Liver (tissue), 9 donors: ENCODE results near the gene DOCK1. TPM values are rescaled to one million over a fixed set of nuclear protein-coding genes. Genes with fewer than 3 reads are reported as not detected.

Experiments used
- DNase-seq: peaks from one replicate; pipeline ENCODE4 v3.0.0-alpha.2; 2017; ENCODE audit warnings: low spot score
- H3K27ac ChIP-seq, 2 donors: one replicate each; pipeline ENCODE4 v1.7.0; 2013; ENCODE audit warnings: inconsistent platforms in 2 of 2, low read length in 2 of 2, control low read depth in 1 of 2, low read depth in 1 of 2, mild to moderate bottlenecking in 1 of 2
- H3K27me3 ChIP-seq, 4 donors: one replicate each; pipeline versions ENCODE4 v1.6.1 to v1.7.0; 2013; ENCODE audit warnings: low read length in 3 of 4, inconsistent platforms in 1 of 4, mild to moderate bottlenecking in 1 of 4, moderate library complexity in 1 of 4; ENCODE audit not compliant: control insufficient read depth in 4 of 4, insufficient read depth in 4 of 4
- H3K36me3 ChIP-seq, 4 donors: one replicate each; pipeline versions ENCODE4 v1.6.1 to v1.7.0; 2013; ENCODE audit warnings: low read length in 3 of 4, mild to moderate bottlenecking in 3 of 4, low read depth in 1 of 4, moderate library complexity in 1 of 4; ENCODE audit not compliant: control insufficient read depth in 4 of 4, insufficient read depth in 3 of 4
- H3K4me1 ChIP-seq, 4 donors: one replicate each; pipeline versions ENCODE4 v1.6.1 to v1.7.0; 2013; ENCODE audit warnings: low read length in 3 of 4, mild to moderate bottlenecking in 3 of 4, moderate library complexity in 1 of 4; ENCODE audit not compliant: control insufficient read depth in 4 of 4, insufficient read depth in 4 of 4
- H3K4me3 ChIP-seq, 3 donors: one replicate each; pipeline versions ENCODE4 v1.6.1 to v1.7.0; 2013; ENCODE audit warnings: low read length in 3 of 3, control low read depth in 1 of 3, low read depth in 1 of 3, mild to moderate bottlenecking in 1 of 3
- H3K9ac ChIP-seq, 2 donors: one replicate each; pipeline ENCODE4 v1.7.0; 2013; ENCODE audit warnings: low read length in 2 of 2, mild to moderate bottlenecking in 2 of 2, moderate library complexity in 2 of 2, control low read depth in 1 of 2, low read depth in 1 of 2
- H3K9me3 ChIP-seq, 4 donors: one replicate each; pipeline versions ENCODE4 v1.6.1 to v1.7.0; 2013; ENCODE audit warnings: low read length in 3 of 4; ENCODE audit not compliant: control insufficient read depth in 4 of 4
- FOXA1 ChIP-seq: IDR thresholded peaks from 2 replicates; pipeline ENCODE4 v1.6.1; 2016; ENCODE audit warnings: antibody characterized with exemption
- GABPA ChIP-seq, 2 donors: IDR thresholded peaks in 1 of 2; conservative IDR thresholded peaks in 1 of 2; 2 replicates each; pipeline ENCODE4 v1.6.1; 2016; ENCODE audit warnings: antibody characterized with exemption in 2 of 2, mild to moderate bottlenecking in 1 of 2, moderate library complexity in 1 of 2
- HNF4A ChIP-seq, 2 donors: conservative IDR thresholded peaks; 2 replicates each; pipeline ENCODE4 v1.6.1; 2016; ENCODE audit warnings: antibody characterized with exemption in 2 of 2, mild to moderate bottlenecking in 2 of 2
- HNF4G ChIP-seq: IDR thresholded peaks from 2 replicates; pipeline ENCODE4 v1.6.1; 2016; ENCODE audit warnings: antibody characterized with exemption
- NR2F2 ChIP-seq: IDR thresholded peaks from 2 replicates; pipeline ENCODE4 v1.6.1; 2016; ENCODE audit warnings: antibody characterized with exemption
- RAD21 ChIP-seq, 2 donors: IDR thresholded peaks; 2 replicates each; pipeline ENCODE4 v1.6.1; 2016; ENCODE audit warnings: antibody characterized with exemption in 2 of 2, mild to moderate bottlenecking in 2 of 2
- SP1 ChIP-seq: IDR thresholded peaks from 2 replicates; pipeline ENCODE4 v1.6.1; 2018; ENCODE audit warnings: antibody characterized with exemption, mild to moderate bottlenecking
- YY1 ChIP-seq: IDR thresholded peaks from 2 replicates; pipeline ENCODE4 v1.6.1; 2016; ENCODE audit warnings: antibody characterized with exemption, mild to moderate bottlenecking
- WGBS: extraction: QIAGEN DNeasy Blood & Tissue Kit; methylation state at CpG from one replicate; pipeline ENCODE4 v1.1.7; 2013; 5-methylcytosine and 5-hydroxymethylcytosine counted together
- polyA plus RNA-seq, 2 donors: library from polyadenylated mRNA; stranded (reverse) in 1 of 2; unstranded in 1 of 2; fragments of 200-250 nt in 1 of 2; fragments of >200 nt in 1 of 2; fragmentation: Nextera tagmentation in 1 of 2; extraction: Ambion mirVana in 1 of 2; gene quantifications; one replicate each; pipeline versions ENCODE4 v1.2.1 to v1.2.3, GENCODE V29; 2013 to 2015
- total RNA-seq, 2 donors: library from RNA; depleted of rRNA; stranded (reverse); fragments of >200 nt; gene quantifications; one replicate each; pipeline ENCODE4 v1.2.3, GENCODE V29; 2014
- TF ChIP-seq, protein P1 (sequence below): fragments of 150-350 bp; IDR thresholded peaks from 2 replicates; pipeline ENCODE4 v1.5.1; 2017; ENCODE audit warnings: improper control_type of control experiment, low read depth, low read length; ENCODE audit not compliant: missing input control
- TF ChIP-seq, protein P2 (sequence below): IDR thresholded peaks from 2 replicates; pipeline ENCODE4 v1.6.1; 2016; ENCODE audit warnings: antibody characterized with exemption
- TF ChIP-seq, protein P3 (sequence below): IDR thresholded peaks from 2 replicates; pipeline ENCODE4 v1.6.1; 2016; ENCODE audit warnings: antibody characterized with exemption
- TF ChIP-seq, protein P4 (sequence below): IDR thresholded peaks from 2 replicates; pipeline ENCODE4 v1.6.1; 2016; ENCODE audit warnings: antibody characterized with exemption
- TF ChIP-seq, protein P5 (sequence below): IDR thresholded peaks from 2 replicates; pipeline ENCODE4 v1.6.1; 2016; ENCODE audit warnings: antibody characterized with exemption, mild to moderate bottlenecking
- donor health status: healthy.
- donor health status: healthy.
- donor health status: healthy.
- donor health status: healthy.
- donor health status: healthy.

The DOCK1 gene
- total and polyA plus RNA-seq, 4 donors = 3.8 to 28.8 (median 9.1) TPM

DNA sequence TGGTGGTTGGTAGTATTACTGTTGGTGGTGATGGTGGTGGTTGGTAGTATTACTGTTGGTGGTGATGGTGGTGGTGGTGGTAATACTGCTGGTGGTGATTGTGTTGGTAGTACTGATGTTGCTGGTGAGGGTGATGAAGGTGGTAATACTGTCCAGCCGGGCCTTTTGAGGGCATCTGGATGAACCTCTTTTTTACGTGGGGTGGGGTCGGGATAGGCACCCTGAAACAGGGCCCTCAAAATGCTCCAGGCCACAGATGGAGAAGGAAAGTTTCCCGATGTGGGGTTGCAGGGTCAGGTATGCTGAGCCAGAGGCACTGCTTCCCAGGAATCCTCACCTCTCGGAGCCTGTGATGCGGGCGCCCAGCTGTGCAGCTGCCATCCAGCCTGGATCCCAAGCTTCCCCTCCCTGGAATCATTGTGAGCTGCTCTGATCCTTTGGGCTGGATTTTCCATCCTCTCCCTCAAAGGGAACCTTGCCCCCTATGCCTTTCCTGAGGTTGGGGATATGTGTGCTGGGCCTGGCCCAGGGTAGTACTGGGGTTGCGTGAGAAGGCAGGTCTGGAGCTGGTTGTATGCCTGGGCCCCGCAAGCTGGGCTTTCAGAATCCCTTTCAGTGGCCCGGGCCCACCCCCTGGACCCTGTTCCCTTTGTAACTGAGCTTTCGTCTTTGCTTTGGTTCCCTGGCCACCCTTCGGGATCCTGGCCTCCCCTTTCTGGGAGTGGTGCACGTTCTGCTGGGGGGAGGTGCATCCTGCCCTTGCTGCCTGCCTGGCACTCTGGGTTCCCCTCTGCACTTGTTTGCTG, 43.3 kb downstream of the DOCK1 start:
- DNase-seq = no peak
- Histone ChIP-seq H3K4me3 (no peak overlapping the region), H3K27ac (no peak overlapping the region), H3K9me3 (no peaks in the 10 kb centered on the region), H3K9ac (no peak overlapping the region), H3K36me3 (no peaks in the 10 kb centered on the region), H3K4me1 (no peaks in the 10 kb centered on the region), H3K27me3 (no peaks in the 10 kb centered on the region)
- no peak for TF ChIP-seq HNF4G
- no peak for TF ChIP-seq SP1
- WGBS = 95% methylated on average over 13 of the region's 13 CpGs

DNA sequence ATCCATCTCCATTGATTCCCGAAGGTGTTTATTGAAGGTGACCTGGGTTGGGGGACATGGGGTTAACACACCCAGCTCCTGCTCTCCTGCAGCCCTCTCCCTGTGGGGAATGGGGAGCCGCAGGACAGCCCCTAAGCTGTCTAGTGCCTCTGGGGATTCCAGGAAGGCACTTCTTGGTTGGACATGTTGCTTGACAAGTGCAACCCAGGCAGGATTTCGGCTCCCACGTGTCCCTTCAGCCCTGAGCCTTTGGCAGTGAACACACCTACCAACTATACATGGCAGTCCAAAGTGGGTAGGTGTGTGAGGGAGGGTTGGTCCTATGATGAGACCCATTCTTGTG, 43.9 kb downstream of the DOCK1 start:
- 90% methylated on average over 4 of the region's 4 CpGs for WGBS
- H3K4me3 ChIP-seq = no peak overlapping the region
- no peak for DNase-seq
- H3K9me3 ChIP-seq = no peaks in the 10 kb centered on the region
- TF ChIP-seq FOXA1 (no peak), NR2F2 (no peak), HNF4G (no peak), GABPA (IDR thresholded peaks at IDR 0.05 in 1 of 2, conservative IDR thresholded peaks at IDR 0.05 in 1 of 2) (no peak), HNF4A (conservative IDR thresholded peaks at IDR 0.05) (no peak), RAD21 (IDR thresholded peaks at IDR 0.05) (no peak), YY1 (no peak)
- TF ChIP-seq, protein P1, sequence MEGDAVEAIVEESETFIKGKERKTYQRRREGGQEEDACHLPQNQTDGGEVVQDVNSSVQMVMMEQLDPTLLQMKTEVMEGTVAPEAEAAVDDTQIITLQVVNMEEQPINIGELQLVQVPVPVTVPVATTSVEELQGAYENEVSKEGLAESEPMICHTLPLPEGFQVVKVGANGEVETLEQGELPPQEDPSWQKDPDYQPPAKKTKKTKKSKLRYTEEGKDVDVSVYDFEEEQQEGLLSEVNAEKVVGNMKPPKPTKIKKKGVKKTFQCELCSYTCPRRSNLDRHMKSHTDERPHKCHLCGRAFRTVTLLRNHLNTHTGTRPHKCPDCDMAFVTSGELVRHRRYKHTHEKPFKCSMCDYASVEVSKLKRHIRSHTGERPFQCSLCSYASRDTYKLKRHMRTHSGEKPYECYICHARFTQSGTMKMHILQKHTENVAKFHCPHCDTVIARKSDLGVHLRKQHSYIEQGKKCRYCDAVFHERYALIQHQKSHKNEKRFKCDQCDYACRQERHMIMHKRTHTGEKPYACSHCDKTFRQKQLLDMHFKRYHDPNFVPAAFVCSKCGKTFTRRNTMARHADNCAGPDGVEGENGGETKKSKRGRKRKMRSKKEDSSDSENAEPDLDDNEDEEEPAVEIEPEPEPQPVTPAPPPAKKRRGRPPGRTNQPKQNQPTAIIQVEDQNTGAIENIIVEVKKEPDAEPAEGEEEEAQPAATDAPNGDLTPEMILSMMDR = no peak
- TF ChIP-seq, protein P2, sequence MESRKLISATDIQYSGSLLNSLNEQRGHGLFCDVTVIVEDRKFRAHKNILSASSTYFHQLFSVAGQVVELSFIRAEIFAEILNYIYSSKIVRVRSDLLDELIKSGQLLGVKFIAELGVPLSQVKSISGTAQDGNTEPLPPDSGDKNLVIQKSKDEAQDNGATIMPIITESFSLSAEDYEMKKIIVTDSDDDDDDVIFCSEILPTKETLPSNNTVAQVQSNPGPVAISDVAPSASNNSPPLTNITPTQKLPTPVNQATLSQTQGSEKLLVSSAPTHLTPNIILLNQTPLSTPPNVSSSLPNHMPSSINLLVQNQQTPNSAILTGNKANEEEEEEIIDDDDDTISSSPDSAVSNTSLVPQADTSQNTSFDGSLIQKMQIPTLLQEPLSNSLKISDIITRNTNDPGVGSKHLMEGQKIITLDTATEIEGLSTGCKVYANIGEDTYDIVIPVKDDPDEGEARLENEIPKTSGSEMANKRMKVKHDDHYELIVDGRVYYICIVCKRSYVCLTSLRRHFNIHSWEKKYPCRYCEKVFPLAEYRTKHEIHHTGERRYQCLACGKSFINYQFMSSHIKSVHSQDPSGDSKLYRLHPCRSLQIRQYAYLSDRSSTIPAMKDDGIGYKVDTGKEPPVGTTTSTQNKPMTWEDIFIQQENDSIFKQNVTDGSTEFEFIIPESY = no peak
- TF ChIP-seq, protein P3, sequence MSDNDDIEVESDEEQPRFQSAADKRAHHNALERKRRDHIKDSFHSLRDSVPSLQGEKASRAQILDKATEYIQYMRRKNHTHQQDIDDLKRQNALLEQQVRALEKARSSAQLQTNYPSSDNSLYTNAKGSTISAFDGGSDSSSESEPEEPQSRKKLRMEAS = no peak
- TF ChIP-seq, protein P4, sequence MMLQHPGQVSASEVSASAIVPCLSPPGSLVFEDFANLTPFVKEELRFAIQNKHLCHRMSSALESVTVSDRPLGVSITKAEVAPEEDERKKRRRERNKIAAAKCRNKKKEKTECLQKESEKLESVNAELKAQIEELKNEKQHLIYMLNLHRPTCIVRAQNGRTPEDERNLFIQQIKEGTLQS = no peak
- TF ChIP-seq, protein P5, sequence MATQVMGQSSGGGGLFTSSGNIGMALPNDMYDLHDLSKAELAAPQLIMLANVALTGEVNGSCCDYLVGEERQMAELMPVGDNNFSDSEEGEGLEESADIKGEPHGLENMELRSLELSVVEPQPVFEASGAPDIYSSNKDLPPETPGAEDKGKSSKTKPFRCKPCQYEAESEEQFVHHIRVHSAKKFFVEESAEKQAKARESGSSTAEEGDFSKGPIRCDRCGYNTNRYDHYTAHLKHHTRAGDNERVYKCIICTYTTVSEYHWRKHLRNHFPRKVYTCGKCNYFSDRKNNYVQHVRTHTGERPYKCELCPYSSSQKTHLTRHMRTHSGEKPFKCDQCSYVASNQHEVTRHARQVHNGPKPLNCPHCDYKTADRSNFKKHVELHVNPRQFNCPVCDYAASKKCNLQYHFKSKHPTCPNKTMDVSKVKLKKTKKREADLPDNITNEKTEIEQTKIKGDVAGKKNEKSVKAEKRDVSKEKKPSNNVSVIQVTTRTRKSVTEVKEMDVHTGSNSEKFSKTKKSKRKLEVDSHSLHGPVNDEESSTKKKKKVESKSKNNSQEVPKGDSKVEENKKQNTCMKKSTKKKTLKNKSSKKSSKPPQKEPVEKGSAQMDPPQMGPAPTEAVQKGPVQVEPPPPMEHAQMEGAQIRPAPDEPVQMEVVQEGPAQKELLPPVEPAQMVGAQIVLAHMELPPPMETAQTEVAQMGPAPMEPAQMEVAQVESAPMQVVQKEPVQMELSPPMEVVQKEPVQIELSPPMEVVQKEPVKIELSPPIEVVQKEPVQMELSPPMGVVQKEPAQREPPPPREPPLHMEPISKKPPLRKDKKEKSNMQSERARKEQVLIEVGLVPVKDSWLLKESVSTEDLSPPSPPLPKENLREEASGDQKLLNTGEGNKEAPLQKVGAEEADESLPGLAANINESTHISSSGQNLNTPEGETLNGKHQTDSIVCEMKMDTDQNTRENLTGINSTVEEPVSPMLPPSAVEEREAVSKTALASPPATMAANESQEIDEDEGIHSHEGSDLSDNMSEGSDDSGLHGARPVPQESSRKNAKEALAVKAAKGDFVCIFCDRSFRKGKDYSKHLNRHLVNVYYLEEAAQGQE = no peak
- H3K27me3 ChIP-seq = no peaks in the 10 kb centered on the region
- no peaks in the 10 kb centered on the region for H3K4me1 ChIP-seq
- no peaks in the 10 kb centered on the region for H3K36me3 ChIP-seq
- no peak overlapping the region for H3K9ac ChIP-seq
- H3K27ac ChIP-seq = no peak overlapping the region
